Ovary (tissue), 9 donors: ENCODE measurements around the gene C2CD3. TPM values are rescaled to one million over a fixed set of nuclear protein-coding genes. Genes with fewer than 3 reads are reported as not detected.

Source experiments
- DNase-seq, 5 donors: peaks; one replicate each; pipeline ENCODE4 v3.0.0-alpha.2; 2019 to 2020
- H3K27ac ChIP-seq, 2 donors: fragments of 200-600 bp; one replicate each; pipeline versions ENCODE4 v1.5.1 to v1.8.0; 2019 to 2022
- H3K27me3 ChIP-seq: fragments of 200-600 bp; one replicate; pipeline ENCODE4 v1.8.0; 2022
- H3K36me3 ChIP-seq: fragments of 200-600 bp; sonication (generic); one replicate; pipeline ENCODE4 v1.5.1; 2019
- H3K4me1 ChIP-seq: one replicate; pipeline ENCODE4 v1.8.1; 2013; ENCODE audit warnings: mild to moderate bottlenecking, moderate library complexity; ENCODE audit not compliant: insufficient read depth
- H3K4me3 ChIP-seq: fragments of 200-600 bp; sonication (generic); one replicate; pipeline ENCODE4 v1.5.1; 2017
- H3K9me3 ChIP-seq, 2 donors: fragments of 200-600 bp in 1 of 2; sonication (generic) in 1 of 2; one replicate each; pipeline versions ENCODE4 v1.5.1 to v1.8.1; 2013 to 2019; ENCODE audit warnings: mild to moderate bottlenecking in 1 of 2, moderate library complexity in 1 of 2
- CTCF ChIP-seq, 3 donors: fragments of 450-650 bp in 2 of 3; fragments of 200-600 bp in 1 of 3; IDR thresholded peaks; one replicate each; pipeline versions ENCODE4 v1.5.1 to v1.8.0; 2016 to 2022; ENCODE audit warnings: antibody characterized with exemption in 3 of 3, mild to moderate bottlenecking in 1 of 3
- EP300 ChIP-seq: sonication (generic); formaldehyde crosslinking; IDR thresholded peaks from one replicate; pipeline ENCODE4 v1.6.1; 2017; ENCODE audit warnings: antibody characterized with exemption
- POLR2A ChIP-seq: fragments of 450-650 bp; IDR thresholded peaks from one replicate; pipeline ENCODE4 v1.6.1; 2017; ENCODE audit warnings: antibody characterized with exemption, mild to moderate bottlenecking, moderate library complexity
- WGBS, 3 donors: extraction: QIAGEN DNeasy Blood & Tissue Kit in 1 of 3; methylation state at CpG; one replicate each; pipeline versions ENCODE4 v1.1.5 to v1.1.7; 2013 to 2017; 5-methylcytosine and 5-hydroxymethylcytosine counted together
- intact Hi-C, 4 donors: fragments of 100-400 bp; cut with DNase I; formaldehyde crosslinking; loops; one replicate each; pipeline versions ENCODE4 v1.11.0 to v1.15.1; 2022 to 2023
- polyA plus RNA-seq, 2 donors: library from polyadenylated mRNA; stranded (reverse); fragments of 200-250 nt in 1 of 2; fragments of 350-450 nt in 1 of 2; fragmentation: Illumina TruSeq in 1 of 2; extraction: RNeasy Lipid Tissue Mini Kit (QIAGEN cat#74804) in 1 of 2; gene quantifications; one replicate each; pipeline ENCODE4 v1.2.3, GENCODE V29; 2013 to 2014
- small RNA-seq: library from RNA; depleted of rRNA; stranded (forward); fragments of <200 nt; gene quantifications from one replicate; pipeline ENCODE3, GENCODE V24; 2016
- total RNA-seq, 7 donors: library from RNA; depleted of rRNA in 2 of 7; stranded (reverse); fragments of >200 nt in 2 of 7; fragmentation: NEBNext Ultra II Directional in 3 of 7; extraction: Animal tissue kit (Norgen Biotek cat#: 25700) in 3 of 7; gene quantifications; one replicate each; pipeline versions ENCODE4 v1.1.0 to v1.2.4, GENCODE V29; 2016 to 2023
- donor health status: DM: no; HTN: no; CAD: no; lungs with moderate emphysema.
- donor health status: DM: no; HTN: no; CAD: no.
- donor health status: Bipolar disorder and iron deficiency.
- donor health status: DM: yes; HTN: yes; CAD: no.
- donor health status: DM: no; HTN: no; CAD: no.
- donor health status: DM: yes; HTN: yes; CAD: no.

C2CD3 gene
- total and polyA plus RNA-seq, 9 donors: 9.3 to 33.5 (median 17.5) TPM

GRCh38 chr11:73963861-73964260 lies 206.9 kb downstream of the C2CD3 start:
- Histone ChIP-seq H3K9me3 (no peaks in the 10 kb centered on the region), H3K27me3 (no peaks in the 10 kb centered on the region), H3K4me1 (no peaks in the 10 kb centered on the region), H3K4me3 (no peak overlapping the region), H3K27ac (no peak overlapping the region), H3K36me3 (no peaks in the 10 kb centered on the region)
- intact Hi-C loops: loop anchor here in 1 of 4 donors (10.0 kb wide), 1 partner anchor 101 kb away; no protein-coding TSS in a partner anchor
- TF ChIP-seq POLR2A: no peak
- no peak for TF ChIP-seq EP300
- TF ChIP-seq CTCF (IDR thresholded peaks at IDR 0.05): no peak
- peak in 1 of 5 donors; percentile 7 for DNase-seq
- 72 to 75% (median 74%) methylated on average over 8 of the region's 8 CpGs for WGBS, 3 donors

Small RNAs within 50 kb of the gene (small RNA-seq; reads per million reads assigned to genes)
- gene AP002392.1: not detected

Other genes with a start within 250 kb of the C2CD3 start
- gene DNAJB13, start 220.0 kb downstream of the C2CD3 start, total RNA-seq: 10 to 100 TPM in 1 of 7 donors, 1 to 10 TPM in 3, under 1 TPM in 2, not detected in 1; 0.48 to 23.3 (median 2.5) TPM
- under 1 TPM in 1 of 2 donors, not detected in 1; 0.36 TPM for gene DNAJB13, start 220.0 kb downstream of the C2CD3 start, polyA plus RNA-seq
- gene UCP2, start 188.2 kb downstream of the C2CD3 start, total RNA-seq: 10 to 100 TPM in 5 of 7 donors, 1 to 10 TPM in 2; 3.7 to 86.9 (median 16.5) TPM
- gene UCP2, start 188.2 kb downstream of the C2CD3 start, polyA plus RNA-seq: 10 to 100 TPM in 1 of 2 donors, 1 to 10 TPM in 1; 4.9 to 31.5 TPM
- 1 to 10 TPM in 5 of 7 donors, under 1 TPM in 2; 0.72 to 2.2 (median 1.2) TPM for gene UCP3, start 161.9 kb downstream of the C2CD3 start, total RNA-seq
- gene UCP3, start 161.9 kb downstream of the C2CD3 start, polyA plus RNA-seq: under 1 TPM; 0.70 to 0.84 TPM
- gene PPME1, start 287 bp upstream of the C2CD3 start, total RNA-seq: 10 to 100 TPM; 31.5 to 42.2 (median 35.8) TPM
- gene PPME1, start 287 bp upstream of the C2CD3 start, polyA plus RNA-seq: 10 to 100 TPM; 19.6 to 39.1 TPM
- gene P4HA3, start 140.6 kb upstream of the C2CD3 start, total RNA-seq: 1 to 10 TPM in 3 of 7 donors, under 1 TPM in 4; 0.28 to 2.2 (median 0.84) TPM
- gene P4HA3, start 140.6 kb upstream of the C2CD3 start, polyA plus RNA-seq: 1 to 10 TPM; 1.0 to 5.6 TPM
- gene PGM2L1, start 227.4 kb upstream of the C2CD3 start, total RNA-seq: 1 to 10 TPM; 1.4 to 6.2 (median 2.3) TPM
- gene PGM2L1, start 227.4 kb upstream of the C2CD3 start, polyA plus RNA-seq: 1 to 10 TPM; 1.0 to 1.5 TPM